Stimulated activated CD4-positive, alpha-beta T cell treated with anti-CD3 and anti-CD28 coated beads, Interleukin-12 subunit alpha, Interleukin-12 subunit beta, amount 100 ng/mL, for 24 hours (primary cell): Measurements from ENCODE around the gene ANKUB1.
A peak's percentile ranks its signal among the peaks of the same experiment; 100 is the strongest.

Experiments
- DNase-seq, 2 experiments: peaks; one replicate each; pipeline ENCODE4 v3.0.0-alpha.2; 2020; ENCODE audit warnings: low read depth in 2 of 2

Gene ANKUB1

DNA sequence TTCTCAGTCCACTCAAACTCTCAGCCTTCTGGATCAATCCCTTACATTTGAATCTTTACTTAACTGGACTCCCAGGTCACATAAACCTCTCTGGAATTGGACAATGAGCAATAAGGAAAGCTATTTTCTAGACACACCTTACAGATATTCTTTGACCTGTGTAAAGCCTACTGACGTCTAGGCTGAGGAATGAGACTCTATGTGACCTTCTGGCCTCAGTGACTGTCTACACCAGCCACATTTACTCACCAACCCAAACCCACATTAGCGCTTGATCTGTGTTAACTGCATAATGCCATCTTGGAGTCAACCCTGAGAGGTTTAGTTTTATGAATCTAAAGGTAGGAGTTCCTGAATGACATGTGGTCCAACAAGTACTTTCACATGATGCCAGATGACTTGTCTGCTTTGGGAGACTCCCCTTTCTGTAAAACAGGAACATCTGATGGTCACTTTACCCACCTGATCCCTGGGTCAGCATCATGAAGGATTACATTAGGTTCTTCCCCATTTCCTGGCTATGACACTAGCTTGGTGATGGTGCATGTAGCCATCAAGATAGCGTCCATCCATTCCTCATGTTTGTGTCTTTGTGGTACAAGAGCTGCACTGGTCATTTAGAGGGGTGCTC, 28.7 kb downstream of the ANKUB1 start:
- DNase-seq, result no peak

DNA sequence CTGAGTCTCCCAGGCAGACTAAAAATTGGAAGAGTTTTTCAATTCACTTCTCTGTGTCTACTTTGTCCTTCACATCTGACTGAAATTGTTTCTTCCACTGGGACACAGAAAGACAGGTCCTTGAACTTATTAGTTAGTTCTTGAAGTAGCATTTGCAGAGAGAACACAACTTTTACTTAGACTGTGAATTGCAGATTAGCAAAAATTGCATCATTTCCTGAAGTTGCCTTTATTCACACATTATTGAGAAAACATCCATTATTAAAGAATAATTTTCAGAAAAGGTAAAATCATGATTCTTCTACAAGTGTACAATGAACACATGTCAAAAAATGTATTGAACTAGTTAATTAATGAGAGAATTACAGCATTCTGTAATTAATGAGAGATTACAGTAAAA, 38.6 kb downstream of the ANKUB1 start:
- DNase-seq, result no peak

DNA sequence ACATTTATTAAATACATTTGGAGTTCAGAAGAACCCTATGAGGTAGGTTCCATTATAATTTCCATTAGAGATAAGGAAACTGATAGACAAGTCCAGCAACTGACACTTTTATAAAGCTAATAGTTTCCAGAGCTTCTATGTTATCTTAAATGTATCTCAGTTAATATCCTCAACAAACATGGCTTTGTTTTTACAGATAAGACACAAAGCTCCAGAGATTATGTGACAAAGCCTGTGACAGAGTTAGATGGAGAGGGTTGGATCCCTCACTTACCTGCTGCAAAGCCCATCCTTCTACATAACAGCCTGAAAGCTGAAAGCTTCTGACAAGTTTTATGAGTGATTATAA, 39.6 kb downstream of the ANKUB1 start:
- no peak for DNase-seq

DNA sequence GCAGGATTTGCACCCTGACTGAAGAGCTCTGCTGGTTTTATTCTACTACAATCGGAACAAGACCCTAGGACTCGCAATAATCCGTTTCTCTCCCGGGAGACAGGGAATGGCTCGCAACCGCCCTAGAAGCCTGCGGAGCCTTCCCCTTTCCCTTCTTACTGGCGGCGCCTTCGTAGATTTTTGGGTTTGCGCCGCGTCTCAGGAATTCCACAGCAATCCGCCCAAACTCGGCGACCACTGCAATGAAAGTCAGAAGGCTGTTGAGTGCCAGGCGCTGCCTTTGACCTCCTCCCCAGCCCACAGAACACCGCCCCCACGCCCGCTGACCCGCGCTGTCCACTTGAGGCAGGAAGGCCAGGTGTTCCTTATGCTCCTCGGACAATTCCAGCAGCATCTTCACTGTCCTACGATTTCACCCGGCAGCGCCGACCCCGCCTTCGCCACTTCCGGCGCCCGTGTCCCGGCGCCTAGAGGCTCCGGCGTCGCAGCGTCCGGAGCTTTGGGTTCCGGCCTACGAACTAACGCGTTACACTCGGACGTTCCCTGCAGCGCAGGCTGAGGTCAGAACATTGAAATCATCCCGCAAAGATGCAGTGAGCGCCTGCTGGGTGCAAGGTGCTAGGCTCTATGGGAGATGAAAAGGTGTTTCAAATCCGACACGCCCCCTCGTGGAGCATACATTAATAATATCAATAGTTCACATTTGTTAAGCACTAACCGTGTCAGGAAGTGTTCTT, 40.1 kb downstream of the ANKUB1 start, which contains the start of gene COMMD2:
COMMD2 (minus strand) TSS at position 439 of the 737 bp plus-strand sequence; CDS start at position 394, 45 bp downstream.
- peak; percentile 62 to 68 for DNase-seq

DNA sequence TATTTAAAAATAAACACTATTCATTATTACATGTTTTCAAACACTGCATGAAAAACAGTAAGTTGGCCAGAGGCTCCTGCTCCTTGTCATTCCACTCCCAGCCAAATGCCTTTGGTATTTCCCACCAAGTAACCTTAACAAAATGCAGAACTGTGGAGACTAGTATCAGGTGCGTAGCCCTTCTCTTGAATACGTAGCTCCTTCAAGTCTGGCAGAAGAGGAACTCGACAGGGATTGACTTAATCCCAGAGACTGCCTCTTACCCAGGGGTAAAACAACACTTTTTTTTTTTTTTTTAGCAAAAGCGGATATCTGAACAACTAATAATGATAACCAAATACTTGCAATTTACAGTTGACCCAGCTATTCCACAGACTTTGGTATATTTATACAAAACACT, 40.8 kb downstream of the ANKUB1 start:
- no peak for DNase-seq

DNA sequence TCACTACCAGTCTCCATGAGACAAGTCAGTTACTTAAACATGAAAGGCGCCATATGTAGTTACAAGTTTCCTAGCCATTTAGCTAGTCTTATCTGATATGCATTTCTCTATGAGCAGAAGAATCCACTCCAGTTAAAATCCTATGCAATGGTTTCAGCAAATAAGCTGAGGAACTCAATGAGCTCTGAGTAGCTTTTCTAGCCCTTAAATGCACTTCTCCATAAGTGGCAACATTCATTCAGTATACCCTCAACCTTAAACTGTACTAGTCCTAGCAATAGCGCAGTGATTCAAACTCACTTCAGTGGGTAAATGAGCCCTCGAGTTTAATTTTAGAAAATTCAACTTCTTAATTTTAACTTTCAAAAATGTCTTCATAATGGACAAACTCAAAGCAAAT, 47.7 kb downstream of the ANKUB1 start:
- no peak for DNase-seq

DNA sequence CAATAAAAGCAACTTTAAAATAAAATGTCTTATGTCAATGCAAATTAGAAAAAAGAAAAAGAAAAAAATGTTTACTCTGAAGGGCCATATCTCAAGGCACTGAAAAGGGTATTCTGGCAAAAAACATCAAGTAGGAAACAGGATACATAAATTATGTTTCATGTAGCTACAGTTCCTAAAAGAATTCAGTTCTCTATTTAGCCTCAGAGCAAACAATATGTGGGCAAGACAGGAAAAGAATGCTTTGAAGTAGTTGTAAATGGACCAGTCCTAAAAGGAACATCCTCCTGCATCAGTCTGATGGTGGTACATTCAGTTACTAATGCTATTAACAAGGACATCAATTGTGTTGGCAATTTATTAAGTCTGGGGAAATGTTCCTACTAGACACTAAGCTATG, 48.2 kb downstream of the ANKUB1 start:
- no peak for DNase-seq

DNA sequence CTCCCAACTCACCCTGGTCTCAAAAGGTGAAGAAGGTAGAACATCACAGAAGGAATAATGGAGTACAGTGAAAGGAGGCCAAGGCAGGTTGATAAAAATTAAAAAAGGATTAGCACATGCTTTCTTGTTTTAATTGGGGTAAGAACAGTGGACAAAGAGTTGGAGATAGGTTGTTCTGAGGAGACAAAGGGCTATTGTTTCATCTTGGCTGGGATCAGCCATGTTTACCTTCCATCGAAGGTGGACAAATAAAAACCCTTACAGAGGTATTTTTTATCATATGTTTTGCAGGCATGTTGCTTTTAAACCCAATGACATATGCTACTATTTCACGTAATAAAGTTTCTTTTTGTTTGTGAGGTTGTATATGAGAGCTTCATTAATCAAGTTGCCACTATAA, 53.0 kb downstream of the ANKUB1 start:
- DNase-seq, result no peak

DNA sequence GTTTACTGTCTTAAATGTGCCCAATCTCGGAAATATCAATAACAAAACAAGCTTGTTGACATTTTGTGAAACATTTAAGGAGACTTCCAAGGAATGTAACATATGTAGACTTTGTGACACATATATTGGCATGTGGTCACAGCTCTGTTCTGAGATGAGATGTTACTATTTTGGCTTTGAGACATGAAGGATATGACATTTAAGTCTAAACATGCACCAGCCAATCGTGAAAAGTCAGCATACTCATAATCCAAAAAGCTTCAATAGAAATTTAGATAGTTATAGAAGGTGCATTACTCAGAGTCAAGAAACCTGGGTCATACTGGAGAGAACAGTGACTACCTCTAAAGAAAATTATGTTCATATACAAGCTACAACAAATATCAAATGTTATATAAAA, 53.5 kb downstream of the ANKUB1 start:
- no peak for DNase-seq

DNA sequence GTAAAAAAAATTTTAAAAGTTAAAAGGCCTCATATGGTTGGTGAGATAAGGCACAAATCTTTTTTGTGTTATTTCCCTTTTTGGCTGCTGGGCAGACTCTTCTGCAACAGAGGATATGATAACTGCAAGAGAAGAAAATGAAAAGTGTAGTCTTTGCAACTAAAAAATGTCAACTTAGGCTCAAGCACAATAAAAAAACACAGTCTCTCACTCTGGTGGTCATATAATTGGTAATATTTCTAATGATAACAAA, 55.5 kb downstream of the ANKUB1 start:
- DNase-seq, result no peak

DNA sequence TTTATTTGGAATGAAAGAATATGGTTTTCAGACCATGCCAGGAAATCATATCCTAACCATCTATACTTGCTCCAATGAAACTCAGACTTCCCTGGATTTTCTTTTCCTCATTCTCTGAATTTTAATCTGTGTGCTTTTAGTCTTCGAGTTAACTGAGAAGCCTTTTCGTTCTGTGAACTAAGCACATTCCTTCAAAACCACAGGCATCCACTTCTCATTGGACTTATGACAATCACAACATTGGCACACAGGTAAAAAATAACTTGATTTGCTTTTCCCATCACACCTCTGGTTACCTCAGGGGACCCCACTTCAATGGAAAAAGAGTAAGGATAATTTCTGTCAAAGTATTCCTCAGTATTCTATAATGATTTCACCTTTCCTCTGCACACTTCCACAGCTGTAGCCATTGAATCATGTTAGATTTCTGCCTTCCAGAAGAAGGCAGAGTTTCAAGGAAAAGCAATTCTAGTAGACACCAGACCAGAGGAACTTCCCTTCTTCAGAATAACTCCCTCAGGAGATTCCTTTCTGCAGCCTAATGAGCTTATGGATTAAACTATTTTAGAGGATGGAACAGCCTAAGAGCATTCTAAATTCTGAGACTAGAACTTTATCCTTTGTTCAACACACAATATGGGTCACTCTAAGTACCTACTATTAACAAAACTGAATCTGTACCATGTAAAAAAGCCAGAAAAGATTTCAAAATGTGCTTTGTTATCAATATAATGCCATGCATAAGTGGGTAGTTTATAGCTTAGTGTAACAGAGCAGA, 56.0 kb downstream of the ANKUB1 start:
- no peak for DNase-seq

DNA sequence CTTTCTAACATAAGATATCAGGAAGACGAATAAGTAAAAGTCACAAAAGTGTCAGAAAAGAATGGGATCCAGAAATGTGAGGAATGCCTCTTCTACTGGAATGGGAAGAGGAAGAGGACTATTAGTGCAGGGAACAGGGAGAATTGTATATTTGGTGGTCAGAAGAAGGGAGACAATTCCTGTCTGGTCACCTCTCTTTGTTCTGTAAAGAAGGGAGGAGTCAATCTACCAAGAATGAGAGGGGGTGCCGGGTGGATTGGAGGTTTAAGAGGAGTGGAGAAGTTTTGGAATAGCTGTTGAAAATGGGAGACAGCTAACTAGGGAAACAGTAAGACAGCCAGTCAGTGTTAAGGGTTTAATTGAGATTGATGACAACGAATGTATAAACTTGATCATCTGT, 60.1 kb downstream of the ANKUB1 start:
- DNase-seq, result no peak

DNA sequence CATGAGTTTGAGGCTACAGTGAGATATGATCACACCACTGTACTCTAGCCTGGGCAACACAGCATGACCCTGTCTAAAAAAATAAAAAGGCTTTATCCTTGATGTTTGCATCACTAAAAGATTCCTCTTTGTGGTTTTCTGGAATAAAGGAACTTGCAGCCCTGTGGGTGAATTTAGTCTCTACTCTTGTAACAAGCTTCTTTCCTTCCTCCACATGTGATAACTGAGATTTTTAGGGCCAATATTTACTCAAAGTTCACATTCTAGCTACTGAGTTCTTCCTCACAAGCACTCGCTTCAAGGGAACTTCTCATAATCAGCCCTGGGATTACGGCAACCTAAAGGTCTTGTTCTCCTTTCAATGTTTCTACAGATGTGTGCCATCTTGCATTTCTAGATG, 64.7 kb downstream of the ANKUB1 start:
- no peak for DNase-seq

DNA sequence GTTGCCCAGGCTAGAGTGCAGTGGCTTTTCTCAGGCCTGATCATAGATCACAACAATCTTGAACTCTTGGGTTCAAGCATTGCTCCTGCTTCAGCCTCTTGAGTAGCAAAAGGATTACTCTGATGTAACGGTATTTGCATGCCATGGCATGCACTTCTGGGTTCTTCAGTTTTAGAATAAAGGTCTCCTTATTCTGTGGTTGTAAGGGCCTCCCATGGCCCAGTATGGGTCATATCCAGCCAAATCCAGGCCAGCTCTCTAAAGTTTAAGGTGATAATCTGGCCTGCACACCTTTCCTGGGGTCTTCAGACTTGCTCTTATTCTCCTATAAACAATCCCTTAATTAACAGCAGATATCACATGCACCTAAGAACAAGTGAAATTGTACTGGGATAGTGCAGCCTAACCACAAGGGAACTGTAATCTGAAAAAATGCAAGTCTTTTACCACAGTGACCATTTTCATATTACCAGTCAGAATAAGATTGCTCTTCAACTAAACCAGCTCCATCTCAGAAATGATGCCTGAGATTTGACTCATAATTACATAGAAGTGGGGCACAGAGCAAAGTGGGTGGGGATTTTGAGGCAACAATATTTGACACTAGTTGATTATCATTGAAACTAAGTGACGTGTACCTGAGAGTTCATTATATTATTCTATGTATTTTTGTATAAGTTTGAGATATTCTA, 65.5 kb downstream of the ANKUB1 start:
- DNase-seq, result no peak

DNA sequence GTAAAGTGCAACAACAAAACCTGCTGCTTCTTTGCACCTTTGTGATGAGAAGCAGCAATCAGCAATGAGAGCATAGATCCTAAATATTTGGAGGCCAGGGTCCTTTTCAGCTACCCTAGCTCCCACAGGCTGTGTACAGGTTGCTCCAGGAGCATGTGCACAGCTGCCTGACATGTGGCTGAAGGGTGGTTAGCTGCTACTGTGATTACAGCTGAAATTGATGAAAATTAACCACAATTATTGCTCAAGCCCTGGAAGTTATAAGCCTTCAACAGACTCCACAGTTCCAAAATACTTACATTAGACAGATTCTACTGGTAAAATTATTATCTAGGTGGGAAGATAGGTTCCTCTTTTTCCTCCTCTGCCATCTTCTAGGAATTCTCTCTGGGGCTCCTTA, 68.6 kb downstream of the ANKUB1 start:
- no peak for DNase-seq

DNA sequence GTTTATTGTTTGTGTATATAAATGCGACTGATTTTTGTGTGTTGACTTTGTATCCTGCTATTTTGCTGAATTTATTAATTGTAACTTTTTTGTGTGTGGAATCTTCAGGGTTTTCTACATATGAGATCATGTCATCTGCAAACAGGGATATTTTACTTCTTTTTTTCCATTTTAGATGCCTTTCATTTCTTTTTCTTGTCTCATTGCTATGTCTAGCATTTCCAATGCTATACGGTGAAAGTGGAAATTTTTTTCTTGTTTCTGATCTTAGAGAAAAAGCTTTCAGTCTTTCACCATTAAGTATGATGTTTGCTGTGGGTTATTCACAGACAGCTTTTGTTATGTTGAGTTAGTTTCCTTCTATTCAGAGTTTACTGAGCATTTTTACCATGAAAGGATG, 71.4 kb downstream of the ANKUB1 start:
- DNase-seq, result no peak

DNA sequence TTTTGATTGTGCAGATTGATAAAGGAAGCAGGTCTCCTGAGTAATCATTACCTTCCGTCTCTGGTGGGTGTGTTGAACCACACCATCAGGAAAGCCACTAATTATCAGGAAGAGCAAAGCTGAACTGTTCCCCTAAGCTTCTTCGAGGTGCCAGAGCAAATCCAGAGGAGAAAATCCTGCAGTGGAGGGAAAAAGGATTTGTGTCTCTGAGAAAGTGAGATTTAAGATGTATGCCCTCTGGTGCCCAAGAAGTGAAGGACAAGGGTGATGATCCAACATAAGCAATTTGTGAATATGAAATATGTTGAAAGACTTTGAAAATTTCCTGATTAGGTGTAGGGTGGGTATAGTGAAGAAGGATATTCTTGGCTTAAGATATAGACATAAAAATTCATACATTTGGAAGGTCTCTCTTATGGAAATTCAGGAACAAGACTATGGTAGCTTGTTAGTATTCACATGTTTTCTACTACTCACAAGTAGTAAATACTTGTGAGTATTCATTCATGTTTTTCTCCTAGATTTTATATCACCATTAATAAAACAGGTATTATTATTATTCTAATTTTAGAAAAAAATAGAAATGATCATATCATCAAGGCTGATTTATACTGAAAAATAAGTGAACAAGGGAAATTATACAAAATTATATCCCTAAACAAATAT, 74.8 kb downstream of the ANKUB1 start:
- no peak for DNase-seq

DNA sequence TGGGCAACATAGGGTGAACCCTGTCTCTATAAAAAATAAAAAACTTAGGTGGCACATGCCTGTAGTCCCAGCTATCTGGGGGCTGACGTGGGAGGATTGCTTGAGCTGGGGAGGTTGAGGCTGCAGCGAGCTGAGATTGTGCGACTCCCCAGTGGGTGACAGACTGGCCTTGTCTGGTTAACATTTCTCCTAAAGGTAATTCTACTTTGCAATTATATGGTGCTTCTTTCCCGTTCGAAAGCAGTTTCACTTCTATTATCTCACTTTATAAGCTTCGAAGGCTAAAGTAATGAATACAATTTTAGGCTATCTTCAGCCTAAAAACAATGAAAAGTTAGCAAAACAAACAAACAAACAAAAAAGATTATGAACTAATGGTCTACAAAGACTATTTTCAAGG, 75.4 kb downstream of the ANKUB1 start:
- no peak for DNase-seq

DNA sequence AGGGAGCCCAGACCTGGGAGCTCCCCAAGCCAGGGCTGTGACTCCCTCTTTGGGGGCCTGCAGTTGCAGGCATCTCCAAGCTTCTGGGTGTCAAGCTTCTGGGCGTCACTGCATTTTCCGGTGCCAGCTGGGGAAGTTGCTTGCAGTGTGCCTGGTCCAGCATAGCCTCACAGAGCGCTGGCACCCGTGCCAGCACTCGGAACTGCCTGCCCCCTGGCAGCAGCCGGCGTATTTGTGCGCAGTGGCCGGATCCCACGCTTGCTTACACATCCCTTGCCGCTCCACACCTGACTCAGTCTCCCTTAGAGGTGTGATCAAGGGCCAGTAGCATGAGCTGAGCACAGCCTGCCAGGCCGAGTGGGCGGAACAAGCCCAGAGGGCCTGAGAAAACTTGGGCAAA, 77.1 kb downstream of the ANKUB1 start:
- DNase-seq, result no peak

DNA sequence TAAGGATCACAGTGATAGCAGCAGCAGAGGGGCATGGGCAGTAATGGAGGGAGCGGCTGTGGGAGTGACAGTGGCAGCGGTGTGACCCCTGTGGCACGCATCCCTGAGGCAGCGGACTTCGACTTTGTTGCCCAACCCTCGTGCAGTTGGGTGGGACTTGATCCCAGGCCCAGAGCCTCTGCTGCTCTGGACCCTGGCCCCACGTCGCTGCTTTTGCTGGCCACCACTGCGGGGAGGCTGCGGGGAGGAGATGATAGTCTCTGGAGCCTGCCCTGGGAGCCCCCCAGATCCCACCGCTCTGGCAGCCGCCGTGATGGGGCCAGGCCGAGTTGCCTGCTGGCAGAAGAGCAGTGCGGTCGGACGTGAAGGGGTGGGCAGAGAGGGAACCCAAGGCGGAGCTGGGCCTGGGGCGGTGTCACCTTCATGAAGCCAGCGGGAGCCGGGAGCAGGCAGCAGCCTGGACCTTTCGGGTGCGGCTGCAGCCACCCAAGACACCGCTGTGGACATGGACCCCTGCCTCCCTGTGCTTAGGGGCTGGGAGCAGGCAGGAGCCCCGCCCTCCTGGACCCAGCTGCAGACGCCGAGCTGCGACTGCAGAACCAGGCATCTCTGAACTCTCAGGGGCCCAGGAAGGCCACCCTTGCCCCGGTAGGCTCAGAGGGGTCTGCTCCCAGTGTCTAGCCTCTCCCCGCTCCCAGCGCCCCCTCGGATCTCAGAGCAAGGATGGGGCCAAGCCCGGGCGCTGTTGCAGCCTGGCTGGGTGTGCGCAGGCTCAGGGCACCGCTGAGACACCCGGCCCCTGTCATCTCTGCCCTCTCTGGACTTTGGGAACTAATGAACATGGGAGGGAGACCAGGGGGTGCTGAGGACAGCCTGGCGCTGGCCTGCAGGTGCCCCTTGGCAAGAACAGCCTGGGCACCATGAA, 78.4 kb downstream of the ANKUB1 start:
- no peak for DNase-seq
